GM08714 (cell line): ENCODE measurements around the gene HNRNPA2B1.

Experiments used
- H3K4me3 ChIP-seq: fragments of 200-500 bp; sonication (Bioruptor generic); 2 replicates; pipeline ENCODE4 v1.5.1; 2014; ENCODE audit warnings: mild to moderate bottlenecking, low read length, inconsistent platforms
- ZNF274 ChIP-seq: IDR thresholded peaks from 2 replicates; pipeline ENCODE4 v1.6.1; 2012; ENCODE audit warnings: mild to moderate bottlenecking, low read depth, low read length

The HNRNPA2B1 gene

GRCh38 chr7:26200444-26201246 lies at the start of gene HNRNPA2B1:
TSS of gene HNRNPA2B1 (minus strand) at chr7:26200746. CDS start at chr7:26200577, 169 bp downstream.
- no peak for TF ChIP-seq ZNF274
- peak within 1 kb of the TSS; percentile 89 for H3K4me3 ChIP-seq

GRCh38 chr7:26250239-26250638 lies 49.7 kb upstream of the HNRNPA2B1 start:
- H3K4me3 ChIP-seq, result no peak overlapping the region
- TF ChIP-seq ZNF274, result no peak

GRCh38 chr7:26245150-26245549 lies 44.6 kb upstream of the HNRNPA2B1 start:
- no peak for TF ChIP-seq ZNF274
- no peak overlapping the region for H3K4me3 ChIP-seq

GRCh38 chr7:26238032-26238431 lies 37.5 kb upstream of the HNRNPA2B1 start:
- no peak for TF ChIP-seq ZNF274
- no peak overlapping the region for H3K4me3 ChIP-seq

DNA sequence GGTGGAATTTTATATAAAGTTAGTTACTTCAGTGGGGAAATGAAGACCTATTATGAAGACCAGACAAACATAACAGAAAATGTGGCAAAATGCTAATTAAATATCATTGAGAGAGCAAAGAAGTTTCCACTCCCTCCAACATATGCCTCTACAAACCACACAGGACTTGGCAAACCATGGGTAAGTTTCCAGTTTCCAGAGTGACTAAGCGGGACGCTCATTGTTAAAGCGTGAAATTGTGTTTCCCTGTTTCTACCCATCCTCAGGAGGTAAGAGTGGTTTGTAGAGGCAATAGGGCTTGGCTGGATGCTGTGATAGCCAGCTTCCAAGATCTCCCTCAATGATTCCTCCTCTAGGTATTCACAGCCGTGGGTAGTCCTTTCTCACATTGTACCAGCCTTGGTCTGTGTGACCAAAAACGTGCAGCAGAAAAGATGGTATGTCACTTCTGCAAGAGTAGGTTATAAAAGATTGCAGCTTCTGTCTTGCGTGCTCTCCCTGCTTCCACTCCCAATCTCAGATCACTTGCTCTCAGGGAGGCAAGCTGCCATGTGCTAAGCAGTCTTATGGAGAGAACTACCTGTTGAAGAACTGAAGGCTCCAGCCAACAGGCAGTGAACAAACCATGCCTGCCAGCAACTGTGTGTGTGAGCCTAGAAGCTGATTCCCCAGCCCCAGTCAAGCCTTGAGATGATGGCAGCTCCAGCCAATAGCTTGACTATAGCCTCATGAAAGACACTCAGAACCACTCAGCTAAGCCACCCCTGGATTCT lies 36.7 kb upstream of the HNRNPA2B1 start:
- TF ChIP-seq ZNF274, result no peak
- no peak overlapping the region for H3K4me3 ChIP-seq

GRCh38 chr7:26233902-26234511 lies 33.5 kb upstream of the HNRNPA2B1 start:
- no peak overlapping the region for H3K4me3 ChIP-seq
- TF ChIP-seq ZNF274, result no peak

- H3K4me3 ChIP-seq, result no peak overlapping the region
- no peak for TF ChIP-seq ZNF274
Observed at GRCh38 chr7:26227987-26228386, 27.4 kb upstream of the HNRNPA2B1 start.

DNA sequence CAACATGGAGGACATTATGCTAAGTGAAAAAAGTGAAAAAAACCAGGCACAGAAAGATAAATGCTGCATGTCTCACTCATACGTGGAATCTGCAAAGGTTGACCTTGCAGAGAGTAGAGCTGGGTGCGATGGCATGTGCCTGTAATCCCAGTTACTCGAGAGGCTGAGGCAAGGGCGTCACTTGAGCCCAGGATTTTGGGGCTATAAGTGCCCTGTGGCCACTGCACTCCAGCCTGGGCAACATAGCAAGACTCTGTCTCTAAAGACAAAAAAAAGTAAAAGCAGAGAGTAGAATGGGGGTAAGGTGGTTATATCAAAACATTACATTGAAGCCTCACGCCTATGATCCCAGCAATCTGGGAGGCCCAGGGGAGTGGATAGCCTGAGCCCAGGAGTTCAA lies 23.8 kb upstream of the HNRNPA2B1 start:
- no peak overlapping the region for H3K4me3 ChIP-seq
- TF ChIP-seq ZNF274, result no peak

DNA sequence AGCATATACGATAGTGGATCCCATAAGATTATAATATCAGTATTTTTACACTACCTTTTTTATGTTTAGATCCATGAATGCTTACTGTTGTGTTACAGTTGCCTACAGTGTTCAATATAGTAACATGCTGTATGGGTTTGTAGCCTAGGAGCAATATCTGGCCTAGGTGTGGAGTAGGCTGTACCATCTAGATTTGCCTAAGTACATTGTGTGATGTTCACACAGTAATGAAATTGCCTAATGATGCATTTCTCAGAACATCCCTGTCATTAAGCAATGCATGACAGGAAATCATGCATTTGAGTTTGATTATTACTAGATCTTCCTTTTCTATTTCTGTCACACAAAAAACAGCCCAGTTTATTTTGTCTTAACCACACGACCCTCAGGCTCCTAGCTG lies 15.5 kb upstream of the HNRNPA2B1 start:
- no peak overlapping the region for H3K4me3 ChIP-seq
- TF ChIP-seq ZNF274, result no peak

- TF ChIP-seq ZNF274, result no peak
- H3K4me3 ChIP-seq, result no peak overlapping the region
Observed at GRCh38 chr7:26213807-26214515, 13.4 kb upstream of the HNRNPA2B1 start.

DNA sequence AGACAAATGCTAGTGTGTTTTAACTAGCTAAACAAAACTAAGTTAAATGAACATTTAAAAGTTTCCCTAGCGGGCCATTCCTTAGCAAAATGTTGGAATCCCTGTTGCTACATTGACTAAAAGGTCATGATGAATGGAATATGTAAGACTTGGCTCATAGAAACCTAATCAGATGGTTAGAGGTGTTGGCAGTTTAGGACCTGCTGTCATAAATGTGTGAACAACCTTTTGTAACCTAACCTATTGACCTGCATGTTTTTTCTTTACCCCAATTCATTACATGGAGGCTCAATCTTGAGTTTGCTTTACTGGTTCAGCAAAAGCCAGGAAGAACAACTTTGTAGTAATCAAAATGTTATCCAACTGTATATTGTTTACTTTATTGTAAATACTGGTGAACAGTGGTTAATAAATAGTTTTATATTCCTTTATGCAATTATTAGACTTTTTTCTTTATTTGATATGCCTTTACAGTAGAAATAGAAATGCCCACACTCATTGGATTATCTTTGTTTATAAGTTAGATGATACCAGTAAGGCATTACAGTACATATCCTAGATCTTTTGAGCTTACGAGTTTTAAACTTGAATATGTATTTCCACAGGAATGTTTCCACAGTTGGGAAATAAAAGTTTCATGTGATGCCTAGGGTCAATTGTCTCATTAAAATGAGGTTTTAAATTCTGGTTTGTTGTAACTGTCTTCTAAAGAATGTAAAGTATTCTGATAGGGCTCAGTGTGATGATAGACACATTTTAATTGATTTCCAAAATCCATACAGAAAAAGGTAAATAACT lies 12.6 kb upstream of the HNRNPA2B1 start:
- no peak overlapping the region for H3K4me3 ChIP-seq
- no peak for TF ChIP-seq ZNF274

- H3K4me3 ChIP-seq, result no peak overlapping the region
- TF ChIP-seq ZNF274, result no peak
Observed at GRCh38 chr7:26208040-26208439, 7.5 kb upstream of the HNRNPA2B1 start.

GRCh38 chr7:26203016-26203415 lies 2.5 kb upstream of the HNRNPA2B1 start:
- TF ChIP-seq ZNF274, result no peak
- peak overlapping the region; percentile 89; the same call in 1 of the 2 replicates for H3K4me3 ChIP-seq
